SIG-M5 treated with dmso at 0.1 percent for 504 hours (cell line): ENCODE measurements around the gene PTPRO.

ENCODE experiments used
- DNase-seq: peaks from one replicate; lab custom pipeline; 2025; ENCODE audit not compliant: unreplicated experiment; lab: John Stamatoyannopoulos, UW

PTPRO gene

GRCh38 chr12:15322164-15323061 is at the start of gene PTPRO:
Gene PTPRO (plus strand): TSS chr12:15322508.
- DNase-seq, result no peak

GRCh38 chr12:15273896-15274295 is 48.4 kb upstream of the PTPRO start:
- no peak for DNase-seq

- DNase-seq, result no peak
These were observed 47.7 kb upstream of the PTPRO start for GRCh38 chr12:15274561-15274967.

DNA sequence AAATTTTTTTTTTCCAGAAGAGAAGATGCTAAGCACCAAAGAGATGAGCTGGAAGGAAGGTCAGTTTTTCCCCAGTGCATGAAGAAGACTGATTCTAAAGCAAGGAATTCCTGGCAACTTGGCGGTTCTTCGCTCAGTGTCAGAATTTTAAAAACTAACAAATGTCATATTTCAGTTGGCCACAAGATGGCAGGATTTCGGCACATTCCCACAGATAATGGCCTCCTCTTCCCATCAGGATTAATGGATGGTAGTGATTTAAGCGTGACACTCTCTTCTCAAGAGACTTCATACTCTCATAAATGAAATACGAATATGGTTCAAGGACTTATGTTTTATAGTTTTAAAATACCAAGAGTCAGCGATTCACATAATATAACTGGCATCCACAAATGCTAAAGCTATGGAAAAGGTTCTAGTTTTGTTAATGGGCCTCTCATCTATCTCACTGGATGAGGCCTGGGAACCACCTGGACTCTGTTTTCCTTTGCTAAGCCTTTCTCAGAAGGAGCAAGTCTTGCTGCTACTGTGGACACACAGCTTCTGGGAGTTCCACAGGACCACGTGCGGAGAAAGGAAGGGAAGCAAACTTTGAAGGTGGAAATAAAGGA is 46.1 kb upstream of the PTPRO start:
- no peak for DNase-seq

DNA sequence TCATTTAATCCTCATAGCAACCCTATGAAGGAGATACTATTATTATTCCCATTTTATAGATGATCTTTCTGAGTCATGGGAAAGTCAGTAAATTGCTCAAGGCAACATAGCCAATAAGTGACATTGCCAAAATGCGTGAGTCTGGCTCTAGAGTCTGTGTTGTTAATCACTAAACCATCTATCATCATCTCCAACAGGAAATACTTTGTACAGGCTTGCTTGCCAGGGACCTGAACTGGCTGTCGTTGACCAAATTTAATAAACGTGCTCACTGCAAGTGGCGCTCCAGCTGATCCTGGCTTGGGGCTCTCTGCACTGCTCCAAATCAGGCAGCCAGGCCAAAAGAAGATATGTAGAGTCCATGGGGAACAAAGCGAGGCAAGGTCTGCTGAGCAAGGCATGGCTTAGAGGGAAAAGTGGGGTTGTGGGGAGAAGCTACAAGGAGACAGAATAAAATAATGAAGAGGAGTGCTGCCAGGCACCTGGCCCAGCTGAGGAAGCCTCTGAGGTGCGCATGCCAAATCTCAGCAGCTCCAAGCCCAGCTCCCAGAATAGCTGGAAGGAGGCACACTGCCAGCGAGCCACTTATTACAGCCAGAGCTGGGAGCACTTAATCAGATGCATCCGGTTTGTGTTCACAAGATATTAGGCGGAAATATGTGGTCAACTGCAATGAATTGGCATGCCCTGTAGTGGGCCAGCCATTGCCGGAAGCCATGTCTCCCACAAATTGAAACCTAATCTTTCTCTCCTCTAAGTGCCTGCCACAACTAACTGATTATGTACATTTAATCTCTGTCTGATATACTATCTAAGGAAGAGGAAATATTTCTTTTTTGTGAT is 43.3 kb upstream of the PTPRO start:
- no peak for DNase-seq

- DNase-seq, result no peak
These were observed 41.4 kb upstream of the PTPRO start for GRCh38 chr12:15280930-15281329.

- DNase-seq, result peak; percentile 42
These were observed 33.1 kb upstream of the PTPRO start for GRCh38 chr12:15289192-15289591.

- no peak for DNase-seq
These were observed 28.6 kb upstream of the PTPRO start for GRCh38 chr12:15293731-15294130.

DNA sequence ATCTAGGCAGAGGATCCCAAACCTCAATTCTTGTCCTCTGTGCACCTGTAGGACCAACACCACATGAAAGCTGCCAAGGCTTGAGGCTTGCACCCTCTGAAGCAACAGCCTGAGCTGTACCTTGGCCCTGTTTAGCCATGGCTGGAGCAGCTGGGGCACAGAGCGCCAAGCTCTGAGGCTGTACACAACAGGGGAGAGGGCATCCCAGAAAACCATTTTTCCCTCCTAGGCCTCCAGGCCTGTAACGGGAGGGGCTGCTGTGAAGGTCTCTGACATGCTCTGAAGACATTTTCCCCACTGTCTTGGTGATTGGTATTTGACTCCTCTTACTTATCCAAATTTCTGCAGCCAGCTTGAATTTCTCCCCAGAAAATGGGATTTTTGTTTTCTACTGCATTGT is 22.4 kb upstream of the PTPRO start:
- DNase-seq, result no peak

DNA sequence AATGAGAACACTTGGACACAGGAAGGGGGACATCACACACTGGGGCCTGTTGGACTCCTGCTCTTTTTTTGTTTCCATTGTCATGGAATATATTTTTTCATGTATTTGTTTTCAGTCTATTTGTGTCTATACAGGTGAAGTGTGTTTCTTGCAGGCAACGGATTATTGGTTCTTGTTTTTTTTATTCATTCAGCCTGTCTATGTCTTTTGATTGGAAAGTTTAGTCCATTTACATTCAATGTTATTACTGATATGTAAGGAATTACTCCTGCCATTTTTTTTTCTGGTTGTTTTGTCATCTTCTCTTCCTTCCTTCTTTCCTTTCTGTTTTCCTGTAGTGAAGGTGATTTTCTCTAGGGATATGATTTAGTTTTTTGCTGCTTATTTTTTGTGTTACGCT is 18.0 kb upstream of the PTPRO start:
- DNase-seq, result no peak

- DNase-seq, result no peak
These were observed 15.7 kb upstream of the PTPRO start for GRCh38 chr12:15306605-15307004.

- DNase-seq, result no peak
These were observed 15.2 kb upstream of the PTPRO start for GRCh38 chr12:15307079-15307478.

DNA sequence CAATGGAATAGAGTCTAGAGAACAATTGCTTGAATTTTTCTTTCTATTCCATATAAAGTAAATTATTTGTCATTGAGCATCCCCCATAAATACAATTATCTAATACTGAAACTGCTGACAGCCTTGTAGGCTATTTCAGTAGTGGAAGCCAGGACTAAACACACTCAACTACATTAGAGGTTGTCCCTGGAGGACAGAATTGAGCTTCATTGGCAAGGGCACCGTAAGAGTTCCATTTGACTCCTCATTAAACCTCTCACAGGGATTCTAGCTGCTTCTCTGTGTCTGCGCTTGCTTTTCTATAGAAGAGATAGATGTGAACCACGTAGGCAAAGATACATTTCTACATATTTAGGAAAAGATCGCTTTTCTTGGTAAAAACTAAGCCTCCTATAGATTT is 3.5 kb upstream of the PTPRO start:
- DNase-seq, result no peak

GRCh38 chr12:15320881-15321280 is 1.4 kb upstream of the PTPRO start:
- no peak for DNase-seq

- no peak for DNase-seq
These were observed 1.2 kb downstream of the PTPRO start for GRCh38 chr12:15323480-15323879.

DNA sequence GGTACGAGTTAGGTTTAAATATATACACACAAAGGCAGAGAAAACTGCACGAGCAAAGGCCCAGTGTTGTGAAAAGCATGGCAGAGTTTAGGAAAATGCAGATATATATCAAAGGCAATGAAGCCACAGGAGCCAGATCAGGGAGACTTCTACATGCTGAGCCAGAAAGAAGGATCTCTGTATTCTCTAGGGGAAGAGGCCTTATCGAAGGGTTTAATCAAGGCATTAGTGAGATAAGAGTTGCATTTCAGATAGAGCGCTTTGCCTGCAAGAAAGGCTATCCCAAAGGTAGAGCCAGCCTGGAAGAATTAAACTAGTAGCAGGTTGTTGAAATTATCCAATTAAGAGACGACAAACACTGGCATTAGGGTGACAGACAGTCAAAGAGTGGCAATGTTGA is 7.6 kb downstream of the PTPRO start:
- DNase-seq, result no peak

GRCh38 chr12:15334225-15334624 is 11.9 kb downstream of the PTPRO start:
- no peak for DNase-seq

GRCh38 chr12:15335959-15336358 is 13.7 kb downstream of the PTPRO start:
- no peak for DNase-seq

- DNase-seq, result no peak
These were observed 14.7 kb downstream of the PTPRO start for GRCh38 chr12:15336768-15337553.

- no peak for DNase-seq
These were observed 19.1 kb downstream of the PTPRO start for GRCh38 chr12:15341371-15341770.

- no peak for DNase-seq
These were observed 22.3 kb downstream of the PTPRO start for GRCh38 chr12:15344561-15344960.
